ENCODE results near the gene PPFIA4.

The PPFIA4 gene

GRCh38 chr1:203060115-203060514 lies 33.8 kb downstream of the PPFIA4 start:
- peak overlapping the region; percentile 10 for H2AK5ac ChIP-seq (ENCODE audit: low read depth, low read length)
- no peak overlapping the region for H2BK120ac ChIP-seq (ENCODE audit: low read depth, low read length)
- no peak overlapping the region for H3K23ac ChIP-seq (ENCODE audit: low read depth, low read length, poor library complexity)
- peaks cover 0 to 19% (median 0%) of the 10 kb centered on the region in 3 experiments for H3K27me3 ChIP-seq (ENCODE audit: control insufficient read depth in 3 of 3, insufficient read depth in 3 of 3, low read depth in 1 of 3, low read length in 3 of 3)
- H3K4me3 ChIP-seq (ENCODE audit: low read length in 2 of 2): no peak overlapping the region
- no peaks in the 10 kb centered on the region for H3K79me1 ChIP-seq (ENCODE audit: low read depth, low read length)
- H2BK15ac ChIP-seq (ENCODE audit: low read length): no peak overlapping the region
- peaks cover 0 to 3% of the 10 kb centered on the region in 2 donors for H3K9me3 ChIP-seq (replicated peaks in 1 of 2; ENCODE audit: control insufficient read depth in 2 of 2, insufficient read depth in 1 of 2, low read depth in 1 of 2, low read length in 2 of 2)
- H3K27ac ChIP-seq (replicated peaks; ENCODE audit: low read length): no peak overlapping the region
- no peak overlapping the region for H3K18ac ChIP-seq (ENCODE audit: low read length)
- H3K4me2 ChIP-seq (ENCODE audit: insufficient read depth, low read length, poor library complexity, severe bottlenecking): no peak overlapping the region
- peaks cover 0 to 5% of the 10 kb centered on the region in 2 donors for H3K4me1 ChIP-seq (ENCODE audit: control insufficient read depth in 2 of 2, insufficient read depth in 1 of 2, low read depth in 1 of 2, low read length in 2 of 2)
- DNase-seq (ENCODE audit: low spot score): no peak
- no peak overlapping the region for H4K91ac ChIP-seq (ENCODE audit: low read depth, low read length, poor library complexity)
- H3K36me3 ChIP-seq (replicated peaks in 1 of 2; ENCODE audit: control insufficient read depth in 2 of 2, insufficient read depth in 2 of 2, low read length in 2 of 2): no peaks in the 10 kb centered on the region
- H4K8ac ChIP-seq (ENCODE audit: low read depth, low read length): no peak overlapping the region
- H2AFZ ChIP-seq (ENCODE audit: low read length): no peak overlapping the region
- no peak overlapping the region for H3K14ac ChIP-seq (ENCODE audit: low read length)
- WGBS, 2 donors (ENCODE audit: extremely low coverage in 2 of 2, insufficient read length in 2 of 2, insufficient replicate concordance in 1 of 2): no CpG with 5 or more reads among the region's 11 CpGs
- no peak overlapping the region for H3K4ac ChIP-seq (ENCODE audit: low read length)
- no peak overlapping the region for H2BK12ac ChIP-seq (ENCODE audit: low read length)
- H2BK5ac ChIP-seq (ENCODE audit: low read length): no peak overlapping the region
- no peak overlapping the region for H3K9ac ChIP-seq (ENCODE audit: low read depth, low read length, poor library complexity)

GRCh38 chr1:203063287-203063686 lies 37.0 kb downstream of the PPFIA4 start:
- no peak overlapping the region for H2BK5ac ChIP-seq (ENCODE audit: low read length)
- H3K9ac ChIP-seq (ENCODE audit: low read depth, low read length, poor library complexity): no peak overlapping the region
- no peak overlapping the region for H2AK5ac ChIP-seq (ENCODE audit: low read depth, low read length)
- H3K27me3 ChIP-seq (ENCODE audit: control insufficient read depth in 3 of 3, insufficient read depth in 3 of 3, low read depth in 1 of 3, low read length in 3 of 3): peaks cover 0 to 17% (median 0%) of the 10 kb centered on the region in 3 experiments
- no CpG with 5 or more reads among the region's 8 CpGs for WGBS, 2 donors (ENCODE audit: extremely low coverage in 2 of 2, insufficient read length in 2 of 2, insufficient replicate concordance in 1 of 2)
- DNase-seq (ENCODE audit: low spot score): no peak
- H3K9me3 ChIP-seq (replicated peaks in 1 of 2; ENCODE audit: control insufficient read depth in 2 of 2, insufficient read depth in 1 of 2, low read depth in 1 of 2, low read length in 2 of 2): peaks cover 0 to 3% of the 10 kb centered on the region in 2 donors
- H2BK12ac ChIP-seq (ENCODE audit: low read length): no peak overlapping the region
- H4K8ac ChIP-seq (ENCODE audit: low read depth, low read length): no peak overlapping the region
- no peaks in the 10 kb centered on the region for H3K36me3 ChIP-seq (replicated peaks in 1 of 2; ENCODE audit: control insufficient read depth in 2 of 2, insufficient read depth in 2 of 2, low read length in 2 of 2)
- H3K4me1 ChIP-seq (ENCODE audit: control insufficient read depth in 2 of 2, insufficient read depth in 1 of 2, low read depth in 1 of 2, low read length in 2 of 2): peaks cover 0 to 6% of the 10 kb centered on the region in 2 donors
- H3K4me3 ChIP-seq (ENCODE audit: low read length in 2 of 2): no peak overlapping the region
- no peak overlapping the region for H3K23ac ChIP-seq (ENCODE audit: low read depth, low read length, poor library complexity)
- H3K79me1 ChIP-seq (ENCODE audit: low read depth, low read length): no peaks in the 10 kb centered on the region
- no peak overlapping the region for H2BK120ac ChIP-seq (ENCODE audit: low read depth, low read length)
- no peak overlapping the region for H2AFZ ChIP-seq (ENCODE audit: low read length)
- no peak overlapping the region for H3K27ac ChIP-seq (replicated peaks; ENCODE audit: low read length)
- H2BK15ac ChIP-seq (ENCODE audit: low read length): no peak overlapping the region
- no peak overlapping the region for H4K91ac ChIP-seq (ENCODE audit: low read depth, low read length, poor library complexity)
- no peak overlapping the region for H3K14ac ChIP-seq (ENCODE audit: low read length)
- H3K4ac ChIP-seq (ENCODE audit: low read length): no peak overlapping the region
- H3K18ac ChIP-seq (ENCODE audit: low read length): no peak overlapping the region
- H3K4me2 ChIP-seq (ENCODE audit: insufficient read depth, low read length, poor library complexity, severe bottlenecking): no peak overlapping the region

GRCh38 chr1:203065191-203065590 lies 38.9 kb downstream of the PPFIA4 start:
- H3K27ac ChIP-seq (replicated peaks; ENCODE audit: low read length): no peak overlapping the region
- H2BK12ac ChIP-seq (ENCODE audit: low read length): no peak overlapping the region
- WGBS, 2 donors (ENCODE audit: extremely low coverage in 2 of 2, insufficient read length in 2 of 2, insufficient replicate concordance in 1 of 2): no CpG with 5 or more reads among the region's 7 CpGs

GRCh38 chr1:203065986-203066385 lies 39.7 kb downstream of the PPFIA4 start:
- H2BK120ac ChIP-seq (ENCODE audit: low read depth, low read length): no peak overlapping the region
- H4K8ac ChIP-seq (ENCODE audit: low read depth, low read length): no peak overlapping the region
- no peak overlapping the region for H2BK15ac ChIP-seq (ENCODE audit: low read length)
- no peaks in the 10 kb centered on the region for H3K79me1 ChIP-seq (ENCODE audit: low read depth, low read length)
- no peak overlapping the region for H3K4ac ChIP-seq (ENCODE audit: low read length)
- peaks cover 6 to 10% of the 10 kb centered on the region in 2 donors for H3K4me1 ChIP-seq (ENCODE audit: control insufficient read depth in 2 of 2, insufficient read depth in 1 of 2, low read depth in 1 of 2, low read length in 2 of 2)
- H3K18ac ChIP-seq (ENCODE audit: low read length): no peak overlapping the region
- H3K36me3 ChIP-seq (replicated peaks in 1 of 2; ENCODE audit: control insufficient read depth in 2 of 2, insufficient read depth in 2 of 2, low read length in 2 of 2): no peaks in the 10 kb centered on the region
- no peak overlapping the region for H2BK5ac ChIP-seq (ENCODE audit: low read length)
- H3K27me3 ChIP-seq (ENCODE audit: control insufficient read depth in 3 of 3, insufficient read depth in 3 of 3, low read depth in 1 of 3, low read length in 3 of 3): peaks cover 0 to 22% (median 0%) of the 10 kb centered on the region in 3 experiments
- no peak overlapping the region for H3K4me2 ChIP-seq (ENCODE audit: insufficient read depth, low read length, poor library complexity, severe bottlenecking)
- no CpG with 5 or more reads among the region's 2 CpGs for WGBS, 2 donors (ENCODE audit: extremely low coverage in 2 of 2, insufficient read length in 2 of 2, insufficient replicate concordance in 1 of 2)
- no peak overlapping the region for H3K4me3 ChIP-seq (ENCODE audit: low read length in 2 of 2)
- H3K27ac ChIP-seq (replicated peaks; ENCODE audit: low read length): no peak overlapping the region
- H3K14ac ChIP-seq (ENCODE audit: low read length): no peak overlapping the region
- H2AK5ac ChIP-seq (ENCODE audit: low read depth, low read length): no peak overlapping the region
- no peak overlapping the region for H2AFZ ChIP-seq (ENCODE audit: low read length)
- peaks cover 0 to 3% of the 10 kb centered on the region in 2 donors for H3K9me3 ChIP-seq (replicated peaks in 1 of 2; ENCODE audit: control insufficient read depth in 2 of 2, insufficient read depth in 1 of 2, low read depth in 1 of 2, low read length in 2 of 2)
- H4K91ac ChIP-seq (ENCODE audit: low read depth, low read length, poor library complexity): no peak overlapping the region
- H2BK12ac ChIP-seq (ENCODE audit: low read length): no peak overlapping the region
- H3K23ac ChIP-seq (ENCODE audit: low read depth, low read length, poor library complexity): no peak overlapping the region
- DNase-seq (ENCODE audit: low spot score): no peak
- H3K9ac ChIP-seq (ENCODE audit: low read depth, low read length, poor library complexity): no peak overlapping the region

More at GRCh38 chr1:203065191-203065590, 38.9 kb downstream of the PPFIA4 start:
- Histone ChIP-seq H3K4me2 (ENCODE audit: insufficient read depth, low read length, poor library complexity, severe bottlenecking) (no peak overlapping the region), H2BK5ac (ENCODE audit: low read length) (no peak overlapping the region), H4K91ac (ENCODE audit: low read depth, low read length, poor library complexity) (no peak overlapping the region), H4K8ac (ENCODE audit: low read depth, low read length) (no peak overlapping the region), H3K27me3 (ENCODE audit: control insufficient read depth in 3 of 3, insufficient read depth in 3 of 3, low read depth in 1 of 3, low read length in 3 of 3) (peaks cover 0 to 22% (median 0%) of the 10 kb centered on the region in 3 experiments), H3K79me1 (ENCODE audit: low read depth, low read length) (no peaks in the 10 kb centered on the region), H3K36me3 (replicated peaks in 1 of 2; ENCODE audit: control insufficient read depth in 2 of 2, insufficient read depth in 2 of 2, low read length in 2 of 2) (no peaks in the 10 kb centered on the region), H3K9ac (ENCODE audit: low read depth, low read length, poor library complexity) (no peak overlapping the region), H3K23ac (ENCODE audit: low read depth, low read length, poor library complexity) (no peak overlapping the region), H3K4me1 (ENCODE audit: control insufficient read depth in 2 of 2, insufficient read depth in 1 of 2, low read depth in 1 of 2, low read length in 2 of 2) (peaks cover 6 to 10% of the 10 kb centered on the region in 2 donors), H2BK120ac (ENCODE audit: low read depth, low read length) (no peak overlapping the region), H3K14ac (ENCODE audit: low read length) (no peak overlapping the region), H2AK5ac (ENCODE audit: low read depth, low read length) (no peak overlapping the region), H3K4ac (ENCODE audit: low read length) (no peak overlapping the region), H3K18ac (ENCODE audit: low read length) (no peak overlapping the region), H3K9me3 (replicated peaks in 1 of 2; ENCODE audit: control insufficient read depth in 2 of 2, insufficient read depth in 1 of 2, low read depth in 1 of 2, low read length in 2 of 2) (peaks cover 0 to 3% of the 10 kb centered on the region in 2 donors), H3K4me3 (ENCODE audit: low read length in 2 of 2) (no peak overlapping the region), H2BK15ac (ENCODE audit: low read length) (no peak overlapping the region), H2AFZ (ENCODE audit: low read length) (no peak overlapping the region)
- no peak for DNase-seq (ENCODE audit: low spot score)

All from neuronal stem cell (in vitro differentiated cells).